Smooth muscle cell of the brain vasculature (primary cell): ENCODE data around the gene SOAT1.

Experiments used
- DNase-seq: peaks from one replicate; pipeline ENCODE4 v3.0.0-alpha.2; 2012; ENCODE audit warnings: low read depth, low spot score

SOAT1 gene

GRCh38 chr1:179305450-179305849, 11.9 kb downstream of the SOAT1 start:
- DNase-seq: no peak

GRCh38 chr1:179310291-179310690, 16.7 kb downstream of the SOAT1 start:
- no peak for DNase-seq

DNA sequence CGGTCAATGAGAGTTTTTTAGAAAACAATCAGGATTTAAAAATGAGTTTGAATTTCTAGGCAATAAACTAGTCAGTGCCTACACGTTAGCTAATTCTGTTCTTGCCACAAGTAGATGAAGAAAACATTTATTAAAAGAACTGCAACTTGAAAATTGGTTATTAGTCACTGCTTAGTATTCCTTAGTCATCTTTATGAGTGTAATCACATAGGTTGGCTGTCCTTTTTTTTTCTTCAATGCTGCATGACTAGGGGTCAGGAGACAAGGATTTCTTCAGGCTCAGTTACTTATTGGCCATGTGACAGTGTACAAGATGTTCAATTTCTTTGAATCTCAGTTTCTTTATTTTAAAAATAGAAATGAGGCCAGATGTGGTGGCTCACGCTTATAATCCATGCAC, 17.1 kb downstream of the SOAT1 start:
- no peak for DNase-seq

GRCh38 chr1:179311149-179311700, 17.6 kb downstream of the SOAT1 start:
- no peak for DNase-seq

GRCh38 chr1:179313004-179313403, 19.4 kb downstream of the SOAT1 start:
- DNase-seq: no peak

- DNase-seq: no peak
Observed at GRCh38 chr1:179314928-179315327, 21.3 kb downstream of the SOAT1 start.

DNA sequence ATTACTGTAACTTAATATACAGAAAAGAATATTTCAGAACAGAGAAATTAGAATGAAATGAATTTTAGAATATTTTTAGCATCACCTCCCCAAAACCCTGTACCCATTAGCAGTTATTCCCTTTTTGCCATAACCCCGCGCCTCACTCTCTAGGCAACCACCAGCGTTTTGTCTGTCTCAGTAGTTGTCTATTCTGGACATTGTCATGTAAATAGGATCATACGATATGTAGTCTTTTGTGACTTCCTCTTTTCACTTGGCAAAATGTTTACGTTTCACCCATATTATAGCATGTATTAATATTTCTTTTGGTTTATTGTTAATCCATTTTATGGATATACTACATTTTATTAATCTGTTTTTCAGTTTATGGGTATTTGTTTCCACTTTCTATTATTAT, 24.9 kb downstream of the SOAT1 start:
- no peak for DNase-seq

GRCh38 chr1:179321533-179322216, 28.1 kb downstream of the SOAT1 start:
- DNase-seq: no peak

- DNase-seq: no peak
Observed at GRCh38 chr1:179322557-179322956, 29.0 kb downstream of the SOAT1 start.

- no peak for DNase-seq
Observed at GRCh38 chr1:179323436-179323835, 29.8 kb downstream of the SOAT1 start.

- no peak for DNase-seq
Observed at GRCh38 chr1:179325836-179326235, 32.2 kb downstream of the SOAT1 start.

- DNase-seq: no peak
Observed at GRCh38 chr1:179326746-179327145, 33.1 kb downstream of the SOAT1 start.

DNA sequence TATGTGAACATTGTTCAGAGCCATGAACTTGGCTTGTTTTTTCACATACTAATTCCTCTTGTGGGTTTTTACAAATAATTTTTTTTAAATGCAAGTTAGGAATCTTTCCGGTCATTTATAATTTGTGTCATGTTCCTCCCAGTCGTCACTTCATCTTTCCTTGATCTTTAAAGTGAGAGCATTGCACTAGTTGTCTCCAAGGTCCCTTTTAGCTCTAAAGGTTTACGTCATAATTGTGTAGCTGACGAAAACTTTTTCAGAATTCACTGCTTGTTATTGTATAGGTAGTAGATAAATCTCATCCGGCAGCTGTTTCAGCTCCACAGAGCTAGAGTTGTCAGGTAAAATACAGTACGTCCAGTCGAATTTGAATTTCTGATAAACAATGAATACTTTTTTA, 33.6 kb downstream of the SOAT1 start:
- DNase-seq: no peak

DNA sequence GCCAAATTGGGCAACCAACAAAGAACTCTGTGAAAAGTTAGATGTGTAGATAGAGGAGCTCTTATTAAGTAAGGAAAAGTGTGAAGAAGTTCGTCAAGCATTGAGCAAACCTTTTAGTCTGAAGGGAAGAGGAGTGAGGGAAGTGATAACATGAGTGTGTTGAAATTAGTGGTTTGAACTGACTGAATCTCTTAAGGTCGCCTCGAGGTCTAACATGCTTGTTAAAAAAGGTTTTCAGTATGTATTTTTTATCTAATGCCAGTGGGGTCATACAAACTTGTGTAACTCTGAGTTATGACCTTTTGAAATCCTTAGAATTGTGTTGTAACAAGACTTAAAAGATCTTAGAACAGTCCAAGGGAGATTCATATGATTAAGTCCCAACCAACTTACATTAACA, 34.1 kb downstream of the SOAT1 start:
- DNase-seq: no peak

GRCh38 chr1:179329862-179330261, 36.3 kb downstream of the SOAT1 start:
- no peak for DNase-seq

DNA sequence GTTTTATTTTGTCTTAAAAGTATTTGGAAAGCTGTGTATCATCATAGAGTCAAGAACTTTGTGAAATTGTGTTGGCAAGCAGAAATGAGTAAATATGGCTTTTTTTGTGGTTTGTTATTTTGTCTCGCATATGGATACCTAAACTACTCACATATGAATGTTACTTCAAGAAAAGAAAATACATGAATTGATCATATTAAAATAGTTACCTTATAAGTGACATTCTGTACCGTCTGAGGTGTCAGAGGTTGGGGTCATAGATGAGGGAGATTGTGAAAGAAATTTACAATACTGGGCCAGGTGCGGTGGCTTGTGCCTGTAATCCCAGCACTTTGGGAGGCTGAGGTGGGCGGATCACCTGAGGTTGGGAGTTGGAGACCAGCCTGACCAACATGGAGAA, 40.8 kb downstream of the SOAT1 start:
- DNase-seq: no peak

DNA sequence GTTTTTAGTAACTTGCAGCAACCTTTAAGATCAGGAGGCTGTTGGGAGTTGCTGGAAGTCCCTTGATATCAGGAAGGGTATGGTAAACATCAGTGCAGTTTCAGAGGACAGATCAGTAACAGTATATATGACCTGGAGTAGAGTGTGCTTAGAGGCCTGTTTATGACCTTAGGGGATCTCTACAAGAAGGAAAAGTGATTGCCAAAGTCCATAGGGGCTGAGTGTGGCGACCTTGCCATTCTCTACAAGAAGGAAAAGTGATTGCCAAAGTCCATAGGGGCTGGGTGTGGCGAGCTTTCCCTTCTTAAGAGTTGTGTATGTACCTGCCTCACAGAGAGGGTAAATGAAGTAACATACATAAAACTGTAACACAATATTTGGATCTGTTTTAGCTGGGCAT, 43.7 kb downstream of the SOAT1 start:
- DNase-seq: no peak

- no peak for DNase-seq
Observed at GRCh38 chr1:179337942-179338560, 44.5 kb downstream of the SOAT1 start.

- no peak for DNase-seq
Observed at GRCh38 chr1:179340918-179341317, 47.3 kb downstream of the SOAT1 start.

DNA sequence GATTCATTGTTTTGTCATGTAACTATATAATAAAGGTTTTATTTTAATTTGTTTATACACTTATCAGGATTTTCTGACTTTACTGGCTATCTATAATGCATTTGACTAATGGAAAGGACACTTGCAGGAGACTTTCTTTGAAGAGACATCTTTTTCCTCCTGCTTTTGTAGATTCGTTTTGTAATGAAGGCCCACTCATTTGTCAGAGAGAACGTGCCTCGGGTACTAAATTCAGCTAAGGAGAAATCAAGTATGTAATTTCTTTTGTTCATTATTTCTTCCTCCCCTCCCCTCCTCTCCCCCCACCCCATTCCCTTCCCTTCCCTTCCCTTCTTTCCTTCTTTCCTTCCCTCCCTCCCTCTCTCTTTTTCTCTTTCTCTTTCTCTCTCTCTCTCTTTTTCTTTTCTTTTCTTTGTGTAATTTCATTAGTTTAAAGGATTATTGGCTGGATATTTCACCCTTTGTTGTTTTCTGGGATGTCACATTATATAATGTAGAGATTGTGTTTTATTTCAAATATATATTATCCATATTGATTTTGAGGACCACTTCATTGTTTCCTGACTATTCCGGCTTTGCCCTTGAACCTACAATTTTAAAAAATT, 48.4 kb downstream of the SOAT1 start:
- DNase-seq: no peak

GRCh38 chr1:179342740-179343404, 49.3 kb downstream of the SOAT1 start:
- no peak for DNase-seq

DNA sequence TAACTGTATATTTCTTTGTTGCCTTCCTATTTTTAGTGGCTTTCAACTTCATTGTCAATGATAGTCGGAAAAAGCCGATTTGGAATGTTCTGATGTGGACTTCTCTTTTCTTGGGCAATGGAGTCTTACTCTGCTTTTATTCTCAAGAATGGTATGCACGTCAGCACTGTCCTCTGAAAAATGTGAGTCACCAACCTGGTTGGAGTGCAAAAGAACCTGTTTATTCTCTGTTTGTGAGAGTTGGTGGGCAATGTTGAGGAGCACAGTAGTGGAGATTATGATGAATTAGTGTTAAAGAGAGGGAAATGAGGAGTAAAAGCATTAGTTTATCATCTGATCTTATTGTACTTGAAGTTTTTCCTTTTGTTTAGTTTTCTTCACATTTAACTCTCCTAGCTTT, 57.7 kb downstream of the SOAT1 start:
- no peak for DNase-seq
